H54 (cell line): ENCODE data around the gene MARCHF5.
A peak's percentile ranks its signal among the peaks of the same experiment; 100 is the strongest.
"Not testable (repeated sequence)": the region's sequence is repeated elsewhere in the genome, so short reads cannot be mapped to it uniquely, and the experiment has no call there.

ENCODE experiments used
- DNase-seq: peaks from one replicate; pipeline ENCODE4 v3.0.0; 2011; ENCODE audit warnings: low spot score, mixed read lengths; ENCODE audit not compliant: insufficient read length
- FAIRE-seq: peaks from 3 replicates; lab custom pipeline; 2011; peaks lifted over from hg19 to GRCh38; lab: Jason Lieb, UNC
- POLR2A ChIP-seq: IDR thresholded peaks from 2 replicates; pipeline ENCODE4 v1.6.1; 2011; ENCODE audit warnings: low read depth, mild to moderate bottlenecking, low read length

MARCHF5 gene

GRCh38 chr10:92342796-92343195 is 51.8 kb downstream of the MARCHF5 start:
- DNase-seq = peak; percentile 24
- no peak for TF ChIP-seq POLR2A
- peak; percentile 87 for FAIRE-seq

- not testable (repeated sequence) for FAIRE-seq, DNase-seq
These were observed 54.6 kb downstream of the MARCHF5 start for GRCh38 chr10:92345575-92345974.

- not testable (repeated sequence) for DNase-seq, FAIRE-seq
These were observed 56.2 kb downstream of the MARCHF5 start for GRCh38 chr10:92347035-92347676.

GRCh38 chr10:92350411-92350810 is 59.4 kb downstream of the MARCHF5 start:
- TF ChIP-seq POLR2A = no peak
- FAIRE-seq (peak; percentile 82), DNase-seq (no peak)

GRCh38 chr10:92354587-92354986 is 63.6 kb downstream of the MARCHF5 start:
- peak; percentile 43 for FAIRE-seq
- no peak for DNase-seq
- no peak for TF ChIP-seq POLR2A

GRCh38 chr10:92356041-92356440 is 65.1 kb downstream of the MARCHF5 start:
- no peak for TF ChIP-seq POLR2A
- FAIRE-seq = peak; percentile 20
- no peak for DNase-seq

GRCh38 chr10:92363498-92363897 is 72.5 kb downstream of the MARCHF5 start:
- DNase-seq = no peak
- FAIRE-seq = no peak
- TF ChIP-seq POLR2A = no peak

- no peak for DNase-seq
- no peak for FAIRE-seq
- no peak for TF ChIP-seq POLR2A
These were observed 75.5 kb downstream of the MARCHF5 start for GRCh38 chr10:92366412-92367021.

GRCh38 chr10:92377962-92378361 is 87.0 kb downstream of the MARCHF5 start:
- TF ChIP-seq POLR2A = no peak
- FAIRE-seq (no peak), DNase-seq (no peak)

- DNase-seq (no peak), FAIRE-seq (no peak)
- no peak for TF ChIP-seq POLR2A
These were observed 90.6 kb downstream of the MARCHF5 start for GRCh38 chr10:92381543-92381954.

GRCh38 chr10:92382631-92383030 is 91.7 kb downstream of the MARCHF5 start:
- no peak for TF ChIP-seq POLR2A
- DNase-seq = no peak
- FAIRE-seq = no peak

GRCh38 chr10:92384741-92385140 is 93.8 kb downstream of the MARCHF5 start:
- no peak for FAIRE-seq

GRCh38 chr10:92385831-92386230 is 94.9 kb downstream of the MARCHF5 start:
- no peak for FAIRE-seq
- no peak for DNase-seq
- no peak for TF ChIP-seq POLR2A

More at GRCh38 chr10:92384741-92385140, 93.8 kb downstream of the MARCHF5 start:
- no peak for DNase-seq
- TF ChIP-seq POLR2A = no peak

GRCh38 chr10:92387289-92387940 is 96.4 kb downstream of the MARCHF5 start:
- peak; percentile 77 for DNase-seq
- FAIRE-seq = peak; percentile 80
- no peak for TF ChIP-seq POLR2A

GRCh38 chr10:92393173-92393572 is 102.2 kb downstream of the MARCHF5 start:
- FAIRE-seq = peak; percentile 85
- not testable (repeated sequence) for DNase-seq
